ENCODE measurements around the gene SLC22A7.

Gene SLC22A7

GRCh38 chr6:43267619-43268354 lies 30.3 kb upstream of the SLC22A7 start:
- no peak overlapping the region for H3K9ac ChIP-seq (ENCODE audit: insufficient read length, low read depth)
- no peak for TF ChIP-seq YY1 (IDR thresholded peaks at IDR 0.05; ENCODE audit: insufficient read depth, insufficient read length)
- TF ChIP-seq ZNF274 (IDR thresholded peaks at IDR 0.05; ENCODE audit: low read depth, low read length) = no peak
- no peak for TF ChIP-seq SUZ12 (IDR thresholded peaks at IDR 0.05; ENCODE audit: extremely low read depth, insufficient read depth, insufficient read length)
- DNase-seq (ENCODE audit: low read depth, low spot score) = no peak
- no peaks in the 10 kb centered on the region for H3K9me3 ChIP-seq (ENCODE audit: insufficient read depth, low read length)
- no peaks in the 10 kb centered on the region for H3K36me3 ChIP-seq (ENCODE audit: insufficient read depth, insufficient read length, low read length)
- H3K4me3 ChIP-seq (ENCODE audit: insufficient read length, low read depth) = no peak overlapping the region
- H3K27me3 ChIP-seq (ENCODE audit: insufficient read depth, insufficient read length) = no peaks in the 10 kb centered on the region
- H3K4me1 ChIP-seq (ENCODE audit: insufficient read depth, insufficient read length) = peaks cover 11% of the 10 kb centered on the region

- peaks cover 11% of the 10 kb centered on the region for H3K4me1 ChIP-seq (ENCODE audit: insufficient read depth, insufficient read length)
- no peaks in the 10 kb centered on the region for H3K27me3 ChIP-seq (ENCODE audit: insufficient read depth, insufficient read length)
- H3K36me3 ChIP-seq (ENCODE audit: insufficient read depth, insufficient read length, low read length) = no peaks in the 10 kb centered on the region
- no peak overlapping the region for H3K9ac ChIP-seq (ENCODE audit: insufficient read length, low read depth)
- no peaks in the 10 kb centered on the region for H3K9me3 ChIP-seq (ENCODE audit: insufficient read depth, low read length)
- no peak for DNase-seq (ENCODE audit: low read depth, low spot score)
- H3K4me3 ChIP-seq (ENCODE audit: insufficient read length, low read depth) = no peak overlapping the region
- TF ChIP-seq SUZ12 (IDR thresholded peaks at IDR 0.05; ENCODE audit: extremely low read depth, insufficient read depth, insufficient read length) (no peak), YY1 (IDR thresholded peaks at IDR 0.05; ENCODE audit: insufficient read depth, insufficient read length) (no peak), ZNF274 (IDR thresholded peaks at IDR 0.05; ENCODE audit: low read depth, low read length) (no peak)
Measured at GRCh38 chr6:43268355-43268700, 29.7 kb upstream of the SLC22A7 start.

- H3K9ac ChIP-seq (ENCODE audit: insufficient read length, low read depth) = no peak overlapping the region
- DNase-seq (ENCODE audit: low read depth, low spot score) = no peak
- no peaks in the 10 kb centered on the region for H3K36me3 ChIP-seq (ENCODE audit: insufficient read depth, insufficient read length, low read length)
- no peaks in the 10 kb centered on the region for H3K9me3 ChIP-seq (ENCODE audit: insufficient read depth, low read length)
- no peak for TF ChIP-seq YY1 (IDR thresholded peaks at IDR 0.05; ENCODE audit: insufficient read depth, insufficient read length)
- TF ChIP-seq ZNF274 (IDR thresholded peaks at IDR 0.05; ENCODE audit: low read depth, low read length) = no peak
- no peak for TF ChIP-seq SUZ12 (IDR thresholded peaks at IDR 0.05; ENCODE audit: extremely low read depth, insufficient read depth, insufficient read length)
- peaks cover 11% of the 10 kb centered on the region for H3K4me1 ChIP-seq (ENCODE audit: insufficient read depth, insufficient read length)
- peaks cover 2% of the 10 kb centered on the region for H3K27me3 ChIP-seq (ENCODE audit: insufficient read depth, insufficient read length)
- no peak overlapping the region for H3K4me3 ChIP-seq (ENCODE audit: insufficient read length, low read depth)
Measured at GRCh38 chr6:43268782-43269272, 29.2 kb upstream of the SLC22A7 start.

GRCh38 chr6:43269273-43270007 lies 28.6 kb upstream of the SLC22A7 start:
- DNase-seq (ENCODE audit: low read depth, low spot score) = no peak
- TF ChIP-seq SUZ12 (IDR thresholded peaks at IDR 0.05; ENCODE audit: extremely low read depth, insufficient read depth, insufficient read length) = no peak
- no peak for TF ChIP-seq ZNF274 (IDR thresholded peaks at IDR 0.05; ENCODE audit: low read depth, low read length)
- no peak for TF ChIP-seq YY1 (IDR thresholded peaks at IDR 0.05; ENCODE audit: insufficient read depth, insufficient read length)

GRCh38 chr6:43271103-43271815 lies 26.8 kb upstream of the SLC22A7 start:
- TF ChIP-seq YY1 (IDR thresholded peaks at IDR 0.05; ENCODE audit: insufficient read depth, insufficient read length) (no peak), ZNF274 (IDR thresholded peaks at IDR 0.05; ENCODE audit: low read depth, low read length) (no peak), SUZ12 (IDR thresholded peaks at IDR 0.05; ENCODE audit: extremely low read depth, insufficient read depth, insufficient read length) (no peak)
- H3K4me1 ChIP-seq (ENCODE audit: insufficient read depth, insufficient read length) = peaks cover 14% of the 10 kb centered on the region

More at GRCh38 chr6:43269273-43270007, 28.6 kb upstream of the SLC22A7 start:
- Histone ChIP-seq H3K9ac (ENCODE audit: insufficient read length, low read depth) (no peak overlapping the region), H3K36me3 (ENCODE audit: insufficient read depth, insufficient read length, low read length) (no peaks in the 10 kb centered on the region), H3K4me1 (ENCODE audit: insufficient read depth, insufficient read length) (peaks cover 13% of the 10 kb centered on the region), H3K9me3 (ENCODE audit: insufficient read depth, low read length) (no peaks in the 10 kb centered on the region), H3K4me3 (ENCODE audit: insufficient read length, low read depth) (no peak overlapping the region), H3K27me3 (ENCODE audit: insufficient read depth, insufficient read length) (peaks cover 8% of the 10 kb centered on the region)

GRCh38 chr6:43271944-43272343 lies 26.1 kb upstream of the SLC22A7 start:
- Histone ChIP-seq H3K4me3 (ENCODE audit: insufficient read length, low read depth) (no peak overlapping the region), H3K36me3 (ENCODE audit: insufficient read depth, insufficient read length, low read length) (no peaks in the 10 kb centered on the region), H3K9ac (ENCODE audit: insufficient read length, low read depth) (no peak overlapping the region), H3K27me3 (ENCODE audit: insufficient read depth, insufficient read length) (peaks cover 24% of the 10 kb centered on the region), H3K9me3 (ENCODE audit: insufficient read depth, low read length) (no peaks in the 10 kb centered on the region), H3K4me1 (ENCODE audit: insufficient read depth, insufficient read length) (peaks cover 14% of the 10 kb centered on the region)
- TF ChIP-seq YY1 (IDR thresholded peaks at IDR 0.05; ENCODE audit: insufficient read depth, insufficient read length) (no peak), ZNF274 (IDR thresholded peaks at IDR 0.05; ENCODE audit: low read depth, low read length) (no peak), SUZ12 (IDR thresholded peaks at IDR 0.05; ENCODE audit: extremely low read depth, insufficient read depth, insufficient read length) (no peak)
- DNase-seq (ENCODE audit: low read depth, low spot score) = no peak

More at GRCh38 chr6:43271103-43271815, 26.8 kb upstream of the SLC22A7 start:
- H3K4me3 ChIP-seq (ENCODE audit: insufficient read length, low read depth) = no peak overlapping the region
- no peaks in the 10 kb centered on the region for H3K36me3 ChIP-seq (ENCODE audit: insufficient read depth, insufficient read length, low read length)
- no peak for DNase-seq (ENCODE audit: low read depth, low spot score)
- H3K27me3 ChIP-seq (ENCODE audit: insufficient read depth, insufficient read length) = peaks cover 21% of the 10 kb centered on the region
- H3K9ac ChIP-seq (ENCODE audit: insufficient read length, low read depth) = no peak overlapping the region
- H3K9me3 ChIP-seq (ENCODE audit: insufficient read depth, low read length) = no peaks in the 10 kb centered on the region
